SHP77 treated with DMSO at 0.1 percent for 48 hours (cell line): ENCODE results near the gene FAM184B.

Experiments
- DNase-seq: peaks from one replicate; lab custom pipeline; 2025; lab: John Stamatoyannopoulos, UW

FAM184B gene

DNA sequence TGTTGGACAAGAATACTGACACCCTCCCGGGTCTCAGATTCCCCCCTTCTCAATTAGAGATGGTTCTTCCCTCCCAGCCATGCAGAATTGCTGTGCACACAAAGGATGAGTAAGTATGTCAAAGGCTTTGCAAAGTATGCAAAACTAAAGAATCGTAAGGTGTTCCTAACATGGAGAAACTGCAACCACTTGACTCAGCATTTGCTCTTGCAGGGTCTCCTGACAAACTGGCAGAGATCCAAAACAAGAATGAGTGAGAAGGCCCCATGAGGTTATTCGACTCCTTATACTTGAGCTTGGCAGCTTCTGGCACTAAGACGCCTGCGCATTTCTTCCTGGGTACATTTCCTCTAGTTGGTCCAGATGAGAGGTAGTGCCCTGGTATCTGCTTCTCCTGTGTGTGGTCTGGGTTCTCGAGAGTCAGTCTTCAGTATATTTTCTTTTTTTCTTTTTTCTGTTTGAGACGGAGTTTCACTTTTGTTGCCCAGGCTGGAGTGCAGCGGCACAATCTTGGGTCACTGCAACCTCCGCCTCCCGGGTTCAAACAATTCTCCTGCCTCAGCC lies 8.2 kb downstream of the FAM184B start:
- DNase-seq, result no peak

DNA sequence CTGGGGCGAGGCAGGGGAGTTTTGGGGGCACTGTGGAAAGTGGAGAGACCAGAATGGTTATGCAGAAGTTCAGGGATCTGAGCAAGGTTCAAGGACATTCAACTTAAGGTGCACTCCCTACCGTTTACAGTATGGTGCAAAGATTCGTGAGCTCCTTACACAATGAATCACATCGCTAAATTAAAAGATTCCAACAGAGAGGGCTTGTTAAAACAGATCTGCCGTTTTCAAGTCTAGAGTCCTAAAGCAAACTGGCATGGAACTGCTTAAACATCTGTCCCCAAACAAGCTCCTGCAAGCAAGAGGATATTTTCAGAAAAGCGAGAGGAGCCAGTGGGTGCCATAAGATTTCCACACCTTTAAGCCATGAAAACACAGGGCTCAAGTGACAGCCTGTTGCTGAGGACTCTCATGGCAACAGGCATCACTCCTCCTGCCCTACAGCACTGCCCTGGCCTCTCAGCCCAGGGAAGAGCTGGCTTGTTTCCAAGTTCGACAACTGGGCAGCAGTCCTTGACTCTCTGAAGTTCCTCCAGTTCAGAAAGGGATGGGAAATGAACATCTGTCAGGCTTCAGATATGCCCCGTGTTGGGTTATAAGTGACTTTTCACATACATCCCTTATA lies 10.0 kb downstream of the FAM184B start:
- DNase-seq, result peak; percentile 21

DNA sequence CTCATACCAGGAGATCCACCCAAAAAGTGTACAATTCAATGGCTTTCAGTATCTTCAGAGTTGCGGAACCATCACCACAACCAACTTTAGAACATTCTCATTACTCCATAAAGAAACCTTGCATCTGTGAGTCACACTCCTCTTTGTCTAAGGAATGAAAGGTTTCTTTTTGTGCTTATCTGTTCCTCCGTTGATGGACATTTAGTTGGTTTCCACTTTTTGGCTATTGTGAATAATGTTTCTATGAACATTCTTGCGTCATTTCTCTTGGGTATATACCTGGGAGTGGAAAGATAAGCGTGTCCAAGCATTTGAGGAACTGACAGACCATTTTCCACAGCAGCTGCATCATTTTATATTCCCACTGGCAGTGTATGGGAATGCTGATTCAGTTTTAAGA lies 10.6 kb downstream of the FAM184B start:
- no peak for DNase-seq

DNA sequence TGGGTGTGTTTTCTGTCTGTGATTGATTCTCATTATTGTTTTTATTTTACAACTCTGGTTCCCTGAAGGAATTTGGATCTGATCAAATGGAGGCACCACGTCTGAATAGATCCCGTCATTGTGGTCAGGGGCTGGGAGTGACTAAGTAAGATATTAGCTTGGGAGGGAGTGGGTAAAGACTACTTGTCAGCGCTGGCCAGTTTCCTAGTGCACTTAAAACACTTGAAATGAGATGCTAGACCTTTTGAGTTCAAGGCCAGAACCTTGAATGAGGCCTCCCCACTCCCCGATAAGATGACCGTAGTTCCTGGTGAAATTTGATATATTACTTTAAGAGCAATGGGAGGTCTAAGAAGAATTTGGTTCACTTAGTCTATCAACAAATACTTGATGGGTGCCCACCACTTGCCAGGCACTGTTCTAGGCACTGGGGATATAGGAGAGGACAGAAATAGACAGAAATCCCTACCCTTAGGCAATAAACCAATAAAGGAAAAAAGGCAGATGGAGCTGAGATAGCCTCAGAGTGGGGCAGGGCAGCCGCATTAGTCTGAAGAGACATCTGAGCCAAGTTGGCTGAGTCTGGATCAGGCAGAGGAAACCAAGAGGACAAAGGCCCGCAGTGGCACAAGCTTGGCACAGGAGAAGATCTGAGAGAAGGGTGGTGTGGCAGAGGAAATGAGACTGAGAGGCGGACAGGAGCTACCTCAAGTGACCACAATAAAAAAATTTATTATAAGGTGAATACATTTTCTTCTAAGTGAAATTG lies 11.8 kb downstream of the FAM184B start:
- no peak for DNase-seq

- DNase-seq, result no peak
Observed at GRCh38 chr4:17766826-17767458, 14.5 kb downstream of the FAM184B start.

DNA sequence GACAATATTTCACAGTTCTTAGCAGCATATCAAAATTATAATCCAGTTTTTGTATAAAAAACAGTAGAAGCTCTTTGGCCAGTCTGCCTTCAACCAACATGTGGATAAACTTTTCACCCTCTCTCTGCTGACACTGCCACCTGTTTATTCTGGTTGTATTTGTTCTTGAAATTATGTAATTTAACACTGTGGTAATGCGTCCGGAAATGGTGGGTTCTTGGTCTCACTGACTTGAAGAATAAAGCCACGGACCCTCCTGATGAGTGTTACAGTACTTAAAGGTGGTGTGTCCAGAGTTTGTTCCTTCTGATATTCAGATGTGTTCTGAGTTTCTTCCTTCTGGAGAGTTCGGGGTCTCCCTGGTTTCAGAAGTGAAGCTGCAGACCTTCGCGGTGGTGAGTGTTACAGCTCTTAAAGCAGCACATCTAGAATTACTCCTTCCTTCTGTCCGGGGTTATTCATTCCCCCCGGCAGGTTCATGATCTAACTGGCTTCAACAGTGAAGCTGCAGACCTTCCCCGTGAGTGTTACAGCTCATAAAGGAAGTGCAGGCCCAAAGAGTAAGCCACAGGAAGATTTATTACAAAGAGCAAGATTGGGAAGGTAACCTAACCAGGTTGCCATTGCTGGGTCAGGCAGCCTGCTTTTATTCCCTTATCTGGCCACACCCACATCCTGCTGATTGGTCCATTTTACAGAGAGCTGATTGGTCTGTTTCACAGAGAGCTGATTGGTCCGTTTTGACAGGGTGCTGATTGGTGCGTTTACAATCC lies 15.7 kb downstream of the FAM184B start:
- no peak for DNase-seq

DNA sequence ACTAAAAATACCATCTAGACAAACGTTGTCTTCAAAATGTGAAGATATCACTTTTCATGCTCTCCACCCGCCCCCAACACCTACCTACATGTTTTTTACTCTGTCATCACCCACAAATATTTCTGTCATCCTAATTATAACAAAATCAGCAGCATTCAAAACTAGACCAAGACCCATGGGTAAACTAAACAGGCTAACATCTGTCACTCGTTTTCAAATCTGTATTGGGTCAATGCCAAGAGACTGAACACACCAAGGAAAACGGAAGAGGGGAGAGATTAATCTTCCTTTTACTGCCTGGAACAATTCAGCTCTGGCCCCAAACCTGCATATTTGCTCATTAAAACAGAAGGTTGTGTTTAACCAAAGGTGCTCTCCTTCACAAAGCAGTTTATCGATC lies 17.5 kb downstream of the FAM184B start:
- no peak for DNase-seq

DNA sequence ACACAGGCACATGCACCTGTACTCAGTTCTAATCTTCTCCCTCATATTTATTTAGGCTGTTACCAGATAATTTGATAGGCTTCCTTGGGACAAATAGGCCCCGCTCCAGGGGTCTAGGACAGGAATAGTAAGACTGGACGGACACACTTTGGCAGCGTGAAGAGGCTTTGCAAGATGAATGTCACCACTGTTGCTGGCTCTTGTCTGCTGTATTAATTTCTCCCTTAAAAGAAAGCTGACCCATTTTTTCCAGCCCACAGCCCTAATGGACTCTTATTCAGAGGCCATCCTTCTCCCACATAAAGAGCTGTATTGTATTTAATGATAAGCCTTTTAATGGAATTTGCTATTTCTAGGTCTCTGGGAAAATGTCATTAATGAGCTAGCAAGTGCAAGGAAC lies 18.0 kb downstream of the FAM184B start:
- DNase-seq, result no peak

- DNase-seq, result no peak
Observed at GRCh38 chr4:17762726-17763125, 18.7 kb downstream of the FAM184B start.

GRCh38 chr4:17761062-17761461 lies 20.4 kb downstream of the FAM184B start:
- no peak for DNase-seq

- DNase-seq, result no peak
Observed at GRCh38 chr4:17760626-17761025, 20.8 kb downstream of the FAM184B start.

DNA sequence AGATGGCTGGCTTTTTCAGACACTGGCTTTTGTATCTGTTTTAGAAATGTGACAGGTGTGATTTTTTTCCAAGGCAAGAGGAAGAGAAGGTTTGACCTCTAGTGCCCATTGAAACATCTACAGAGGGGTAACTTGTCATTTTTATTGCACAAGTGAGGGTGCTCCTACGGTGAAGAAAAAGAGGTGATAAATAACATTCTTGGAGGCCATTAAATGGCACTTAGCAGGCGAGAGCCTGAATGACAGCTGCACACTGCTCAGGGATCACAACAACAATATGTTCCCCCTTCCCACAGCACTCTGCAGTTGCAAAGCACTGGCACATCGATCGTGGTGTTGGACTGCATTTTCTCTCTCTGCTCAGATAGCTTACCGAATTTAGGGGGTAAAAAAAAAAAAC lies 22.9 kb downstream of the FAM184B start:
- DNase-seq, result no peak

DNA sequence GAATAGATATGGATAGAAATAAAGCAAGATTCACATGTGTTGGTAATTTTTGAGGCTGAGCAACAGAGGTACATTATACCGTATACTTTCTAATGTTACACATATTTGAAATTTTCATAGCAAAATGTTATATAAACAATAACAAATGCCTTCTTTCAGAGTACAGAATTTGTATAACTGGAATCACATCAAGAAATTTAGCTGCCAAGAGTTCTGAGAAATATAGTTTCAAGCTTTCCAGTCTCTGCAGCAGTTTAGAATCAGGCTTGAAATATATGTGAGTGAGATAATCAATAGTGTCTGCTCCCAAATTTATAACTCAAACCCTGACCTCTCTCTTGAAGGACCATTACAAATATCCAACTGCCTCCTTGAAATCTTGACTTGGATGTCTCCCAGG lies 23.8 kb downstream of the FAM184B start:
- DNase-seq, result no peak

DNA sequence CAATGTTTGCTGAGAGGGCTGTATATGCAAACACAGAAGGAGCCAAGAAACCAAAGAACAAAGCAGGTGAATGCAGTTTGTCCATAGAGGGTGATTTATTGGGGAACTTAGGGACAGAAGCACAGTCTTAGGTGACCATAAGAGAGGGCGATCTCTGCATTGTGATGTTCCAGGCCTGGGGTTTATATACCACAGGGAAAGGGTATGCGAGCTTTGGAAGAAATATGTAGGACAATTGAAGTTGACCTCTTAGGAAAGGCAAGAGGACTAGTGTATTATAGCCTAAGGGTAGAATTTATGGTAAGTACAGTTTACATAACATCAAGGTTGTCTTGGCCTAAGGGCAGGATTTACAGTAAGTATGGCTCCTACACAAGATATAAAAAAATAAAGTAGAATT lies 27.8 kb downstream of the FAM184B start:
- no peak for DNase-seq

DNA sequence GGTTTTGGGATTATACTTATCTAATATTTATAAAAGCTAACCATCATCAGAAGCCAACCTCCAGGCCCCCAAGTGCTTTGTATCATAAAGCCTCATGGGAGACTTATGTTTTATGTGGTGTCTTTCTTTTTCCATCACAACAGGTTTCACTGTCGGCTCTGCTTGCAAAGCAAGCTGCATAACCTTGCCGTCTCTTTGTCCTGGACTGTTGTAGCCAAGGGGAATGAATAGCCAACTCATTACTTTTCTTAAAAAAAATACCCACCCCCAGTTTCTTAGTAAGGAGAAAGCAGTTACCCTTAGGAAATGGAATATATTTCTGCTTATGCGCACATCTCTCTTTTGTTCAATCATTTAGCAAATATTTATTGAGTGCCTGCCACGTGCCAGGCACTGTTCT lies 40.7 kb downstream of the FAM184B start:
- DNase-seq, result no peak

DNA sequence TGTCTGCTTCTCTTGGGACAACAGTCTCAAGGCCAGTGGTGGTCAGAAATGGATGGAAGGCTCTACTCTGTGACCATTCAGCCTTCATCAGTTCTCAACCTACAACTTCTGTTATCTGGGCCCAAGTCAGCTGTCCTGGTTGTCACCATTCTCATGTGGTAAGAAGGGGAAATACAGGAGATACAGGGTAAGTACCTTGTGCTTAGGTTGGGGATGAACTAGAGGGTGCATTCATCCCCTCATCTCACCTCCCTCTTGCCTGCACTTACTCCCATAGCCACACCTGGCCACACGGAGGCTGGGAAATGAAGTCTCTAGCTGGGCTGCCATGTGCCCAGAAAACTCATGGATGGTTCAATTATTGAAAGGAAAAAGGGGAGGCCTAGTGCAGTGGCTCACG lies 44.9 kb downstream of the FAM184B start:
- no peak for DNase-seq

- no peak for DNase-seq
Observed at GRCh38 chr4:17726911-17727310, 54.5 kb downstream of the FAM184B start.

DNA sequence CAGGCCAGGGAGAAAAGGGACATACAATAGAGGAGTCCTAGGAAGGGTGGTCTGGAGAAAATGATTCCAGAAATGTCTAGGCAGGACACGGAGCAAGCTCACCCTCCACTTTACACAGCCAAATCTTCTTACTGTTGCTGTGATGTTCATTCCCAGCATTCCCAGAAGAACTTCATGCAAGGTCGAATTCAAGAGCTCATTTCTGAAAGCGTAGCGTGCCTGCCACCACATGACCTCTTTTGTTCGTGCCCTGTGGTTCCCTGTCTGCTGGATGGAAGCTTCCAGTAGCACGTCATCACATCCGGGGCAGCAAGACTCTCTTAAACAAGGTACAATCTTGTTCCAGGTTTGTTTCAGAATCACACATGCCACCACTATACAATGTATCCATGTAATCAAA lies 57.8 kb downstream of the FAM184B start:
- no peak for DNase-seq

DNA sequence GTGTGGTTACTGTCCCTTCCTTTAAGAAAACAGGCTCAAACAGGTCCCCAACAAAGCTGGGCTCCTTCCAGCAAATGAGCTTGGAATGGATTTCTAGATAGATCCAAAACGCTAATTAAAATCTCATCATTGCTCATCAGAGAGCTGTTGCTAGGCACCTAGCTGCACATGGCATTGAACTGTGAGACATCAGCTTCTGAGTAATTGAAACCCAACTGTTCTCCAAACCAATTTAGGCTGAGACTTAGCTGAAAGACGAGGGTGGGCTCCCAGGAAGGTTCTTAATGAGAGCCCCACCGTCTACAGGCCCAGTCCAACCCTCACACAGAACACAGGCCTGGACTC lies 59.1 kb downstream of the FAM184B start:
- no peak for DNase-seq

DNA sequence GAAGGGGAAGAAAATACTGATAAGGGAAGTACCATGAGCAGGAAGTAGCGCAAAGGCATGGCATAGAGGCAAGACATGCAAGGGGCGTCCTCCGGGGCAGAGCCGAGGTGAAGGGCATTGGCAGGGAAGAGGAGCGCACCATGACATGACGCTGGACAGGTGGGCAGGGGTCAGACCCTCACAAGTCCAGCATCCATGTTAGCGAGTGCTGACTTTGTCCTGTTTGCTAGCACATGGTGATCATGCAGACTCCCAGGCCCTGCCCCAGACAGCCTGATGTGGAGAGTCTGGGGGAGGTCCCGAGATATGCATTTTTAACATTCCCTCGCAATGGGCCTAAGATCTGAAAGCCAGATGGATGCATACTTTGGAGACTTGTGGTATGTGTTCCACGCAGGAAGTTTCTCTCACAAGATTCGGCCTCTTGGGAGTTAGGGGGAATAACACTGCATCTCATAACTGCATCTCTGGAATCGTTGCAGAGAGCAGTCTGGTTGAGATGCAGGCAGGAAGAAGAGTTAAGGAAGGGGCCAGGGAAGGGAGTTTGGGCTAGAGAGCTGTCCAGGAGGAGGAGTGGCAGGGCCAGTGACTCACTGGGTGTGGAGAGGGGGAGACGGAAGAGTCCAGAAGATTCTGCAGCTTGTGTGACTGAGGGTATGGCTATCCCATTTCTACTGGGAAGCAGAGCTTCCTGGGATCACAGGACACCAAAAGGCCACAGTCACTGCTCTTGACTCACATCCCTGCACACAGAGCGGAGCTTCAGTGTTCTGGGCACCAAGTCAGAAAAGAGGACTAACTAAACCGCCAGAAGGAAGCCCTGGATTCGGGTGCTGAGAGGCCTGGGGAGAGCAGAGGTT lies 59.7 kb downstream of the FAM184B start:
- no peak for DNase-seq

DNA sequence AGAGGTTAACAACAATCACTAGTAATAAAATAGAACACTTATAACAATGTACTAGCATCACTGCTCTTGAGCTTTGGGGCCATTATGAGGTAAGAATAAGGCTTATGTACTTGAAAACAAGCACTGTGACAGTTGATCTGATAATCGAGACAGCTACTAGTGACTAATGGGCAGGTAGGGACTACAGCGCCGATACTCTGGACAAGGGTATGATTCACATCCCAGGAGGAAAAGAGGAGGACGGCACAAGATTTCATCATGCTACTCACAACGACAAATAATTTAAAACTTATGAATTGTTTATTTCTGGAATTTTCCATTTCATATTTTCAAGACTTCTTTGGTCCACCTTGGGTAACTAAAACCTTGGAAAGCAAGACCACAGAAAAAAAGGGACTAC lies 62.3 kb downstream of the FAM184B start:
- DNase-seq, result no peak

DNA sequence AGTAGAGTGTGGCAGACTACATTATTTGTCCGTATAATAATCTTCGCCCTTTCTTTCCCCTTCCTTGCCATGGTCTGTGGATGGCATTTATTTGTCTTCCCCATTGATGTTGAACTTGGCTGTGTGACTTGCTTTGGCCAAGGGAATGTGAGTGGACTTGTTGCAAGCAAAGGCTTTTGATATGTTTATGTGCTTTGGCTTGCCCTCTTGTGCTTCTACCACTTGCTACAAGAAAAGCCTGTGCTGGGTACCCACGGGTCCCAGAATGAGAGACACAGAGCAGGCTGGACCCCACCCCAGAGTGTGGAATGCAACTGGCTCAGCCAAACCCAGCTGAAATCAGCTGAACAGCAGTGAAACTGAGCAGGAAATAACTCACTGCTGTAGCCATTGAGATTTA lies 63.0 kb downstream of the FAM184B start:
- DNase-seq, result no peak
